Neuronal stem cell (in vitro differentiated cells): Measurements from ENCODE around the gene ZNF792.
"Not testable (repeated sequence)": the region's sequence is repeated elsewhere in the genome, so short reads cannot be mapped to it uniquely, and the experiment has no call there.

Experiments
- DNase-seq: peaks from one replicate; pipeline ENCODE4 v3.0.0-alpha.2; 2013; ENCODE audit warnings: low spot score
- H2AFZ ChIP-seq: one replicate; pipeline ENCODE4 v1.6.1; 2013; ENCODE audit warnings: mild to moderate bottlenecking, low read length, inconsistent platforms
- H2AK5ac ChIP-seq: 2 replicates; pipeline ENCODE4 v1.6.1; 2013; ENCODE audit warnings: low read depth, mild to moderate bottlenecking, inconsistent platforms, low read length, moderate library complexity, mixed read lengths
- H2BK120ac ChIP-seq: 2 replicates; pipeline ENCODE4 v1.6.1; 2013; ENCODE audit warnings: low read depth, mild to moderate bottlenecking, inconsistent platforms, low read length, moderate library complexity, mixed read lengths
- H2BK12ac ChIP-seq: one replicate; pipeline ENCODE4 v1.6.1; 2013; ENCODE audit warnings: low read length, inconsistent platforms
- H2BK15ac ChIP-seq: 2 replicates; pipeline ENCODE4 v1.6.1; 2013; ENCODE audit warnings: mild to moderate bottlenecking, low read length, inconsistent platforms, mixed read lengths
- H2BK5ac ChIP-seq: one replicate; pipeline ENCODE4 v1.6.1; 2013; ENCODE audit warnings: inconsistent platforms, mild to moderate bottlenecking, low read length, moderate library complexity
- H3K14ac ChIP-seq: one replicate; pipeline ENCODE4 v1.6.1; 2013; ENCODE audit warnings: low read length, inconsistent platforms
- H3K18ac ChIP-seq: 2 replicates; pipeline ENCODE4 v1.6.1; 2013; ENCODE audit warnings: low read length, inconsistent platforms
- H3K23ac ChIP-seq: 2 replicates; pipeline ENCODE4 v1.6.1; 2013; ENCODE audit warnings: low read depth, mild to moderate bottlenecking, mixed read lengths, low read length, inconsistent platforms; ENCODE audit not compliant: poor library complexity
- H3K27ac ChIP-seq: replicated peaks from 3 replicates; pipeline ENCODE4 v1.5.1; 2013; ENCODE audit warnings: low read length, inconsistent platforms
- H3K27me3 ChIP-seq, 3 experiments: 2 replicates each; pipeline ENCODE4 v1.6.1; 2013; ENCODE audit warnings: low read length in 3 of 3, mild to moderate bottlenecking in 2 of 3, inconsistent platforms in 1 of 3, low read depth in 1 of 3, mixed read lengths in 1 of 3, moderate library complexity in 1 of 3; ENCODE audit not compliant: control insufficient read depth in 3 of 3, insufficient read depth in 3 of 3
- H3K36me3 ChIP-seq, 2 donors: replicated peaks in 1 of 2; 2 replicates each; pipeline ENCODE4 v1.6.1; 2013; ENCODE audit warnings: low read length in 2 of 2; ENCODE audit not compliant: control insufficient read depth in 2 of 2, insufficient read depth in 2 of 2
- H3K4ac ChIP-seq: 2 replicates; pipeline ENCODE4 v1.6.1; 2013; ENCODE audit warnings: inconsistent platforms, mild to moderate bottlenecking, low read length, moderate library complexity
- H3K4me1 ChIP-seq, 2 donors: 1 replicate in 1 of 2; 2 replicates in 1 of 2; pipeline ENCODE4 v1.6.1; 2013; ENCODE audit warnings: low read length in 2 of 2, low read depth in 1 of 2; ENCODE audit not compliant: control insufficient read depth in 2 of 2, insufficient read depth in 1 of 2
- H3K4me2 ChIP-seq: one replicate; pipeline ENCODE4 v1.6.1; 2013; ENCODE audit warnings: mild to moderate bottlenecking, low read length, inconsistent platforms; ENCODE audit not compliant: insufficient read depth, poor library complexity, severe bottlenecking
- H3K4me3 ChIP-seq, 2 donors: 2 replicates each; pipeline ENCODE4 v1.5.1; 2013; ENCODE audit warnings: low read length in 2 of 2, mild to moderate bottlenecking in 2 of 2, inconsistent platforms in 1 of 2, moderate library complexity in 1 of 2
- H3K79me1 ChIP-seq: one replicate; pipeline ENCODE4 v1.6.1; 2013; ENCODE audit warnings: low read depth, mild to moderate bottlenecking, inconsistent platforms, low read length, moderate library complexity
- H3K9ac ChIP-seq: one replicate; pipeline ENCODE4 v1.6.1; 2013; ENCODE audit warnings: mild to moderate bottlenecking, low read depth, low read length, inconsistent platforms; ENCODE audit not compliant: poor library complexity
- H3K9me3 ChIP-seq, 2 donors: replicated peaks in 1 of 2; 2 replicates each; pipeline versions ENCODE3 to v1.6.1; 2013; ENCODE audit warnings: low read length in 2 of 2, mild to moderate bottlenecking in 2 of 2, inconsistent platforms in 1 of 2, low read depth in 1 of 2, mixed read lengths in 1 of 2, moderate library complexity in 1 of 2; ENCODE audit not compliant: control insufficient read depth in 2 of 2, insufficient read depth in 1 of 2
- H4K8ac ChIP-seq: one replicate; pipeline ENCODE4 v1.6.1; 2013; ENCODE audit warnings: low read depth, mild to moderate bottlenecking, inconsistent platforms, low read length, moderate library complexity
- H4K91ac ChIP-seq: one replicate; pipeline ENCODE4 v1.6.1; 2013; ENCODE audit warnings: low read length, low read depth, mild to moderate bottlenecking, inconsistent platforms; ENCODE audit not compliant: poor library complexity
- WGBS, 2 donors: extraction: QIAGEN DNeasy Blood & Tissue Kit; methylation state at CpG; one replicate each; pipeline ENCODE4 v1.1.7; 2013; ENCODE audit warnings: missing lambda C conversion rate in 2 of 2, mixed read lengths in 1 of 2; ENCODE audit not compliant: insufficient read length in 2 of 2, insufficient replicate concordance in 1 of 2; ENCODE audit errors: extremely low coverage in 2 of 2; 5-methylcytosine and 5-hydroxymethylcytosine counted together

Gene ZNF792

DNA sequence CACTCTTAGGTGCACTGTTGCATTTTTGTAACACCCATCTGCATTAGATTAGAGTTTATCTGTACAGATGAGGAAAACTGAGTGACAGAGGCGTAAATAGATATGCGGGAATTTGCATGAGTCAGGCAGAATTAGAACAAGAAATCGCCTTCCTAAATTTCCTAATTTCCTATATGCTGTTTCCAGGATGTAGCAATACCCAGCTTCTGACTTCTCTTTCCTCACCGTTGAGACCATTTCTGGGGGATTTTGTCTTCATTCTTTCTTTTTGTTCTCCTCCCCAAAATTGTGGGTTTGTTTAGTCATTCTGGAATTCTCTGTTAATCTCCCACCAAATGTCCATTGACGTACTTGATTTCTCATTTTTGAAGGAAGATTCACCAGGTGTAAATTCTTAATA, 10.6 kb upstream of the ZNF792 start:
- no peak overlapping the region for H2AK5ac ChIP-seq
- no peak overlapping the region for H2BK15ac ChIP-seq
- no peak for DNase-seq
- WGBS, 2 donors, result no CpG with 5 or more reads among the region's 5 CpGs
- H3K4me2 ChIP-seq, result no peak overlapping the region
- H3K4me1 ChIP-seq, result peaks cover 0 to 2% of the 10 kb centered on the region in 2 donors
- H4K8ac ChIP-seq, result no peak overlapping the region
- H3K27me3 ChIP-seq, result peaks cover 0 to 3% (median 0%) of the 10 kb centered on the region in 3 experiments
- no peak overlapping the region for H3K14ac ChIP-seq
- no peak overlapping the region for H3K18ac ChIP-seq
- no peak overlapping the region for H4K91ac ChIP-seq
- H3K4me3 ChIP-seq, result no peak overlapping the region
- H3K9ac ChIP-seq, result no peak overlapping the region
- peaks cover 3 to 15% of the 10 kb centered on the region in 2 donors for H3K9me3 ChIP-seq
- no peak overlapping the region for H3K27ac ChIP-seq
- no peak overlapping the region for H2AFZ ChIP-seq
- H3K23ac ChIP-seq, result no peak overlapping the region
- H3K4ac ChIP-seq, result no peak overlapping the region
- H2BK12ac ChIP-seq, result no peak overlapping the region
- H3K36me3 ChIP-seq, result no peaks in the 10 kb centered on the region
- no peak overlapping the region for H2BK5ac ChIP-seq
- H2BK120ac ChIP-seq, result no peak overlapping the region
- H3K79me1 ChIP-seq, result no peaks in the 10 kb centered on the region

DNA sequence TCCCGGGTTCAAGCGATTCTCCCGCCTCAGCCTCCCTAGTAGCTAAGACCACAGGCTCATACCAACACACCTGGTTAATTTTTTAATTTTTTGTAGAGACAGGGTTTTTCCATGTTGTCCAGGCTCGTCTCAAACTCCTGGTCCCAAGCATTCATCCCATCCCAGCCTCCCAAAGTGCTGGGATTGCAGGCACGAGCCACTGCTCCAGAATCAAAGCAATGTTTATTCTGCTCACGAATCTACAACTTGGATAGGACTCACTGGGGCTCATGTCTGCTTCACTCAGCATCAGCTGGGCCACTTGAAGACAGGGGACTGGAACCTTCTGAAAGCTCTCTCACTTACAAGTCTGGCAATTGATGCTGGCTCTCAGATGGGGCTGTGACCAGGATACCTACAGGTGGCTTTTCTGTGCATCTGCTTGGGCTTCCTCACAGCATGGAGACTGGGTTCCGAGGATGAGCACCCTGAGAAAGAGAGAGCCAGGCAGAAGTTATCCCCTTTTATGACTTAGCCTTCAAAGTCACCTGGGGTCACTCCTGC, 8.2 kb upstream of the ZNF792 start:
- no peaks in the 10 kb centered on the region for H3K36me3 ChIP-seq
- H3K4me1 ChIP-seq, result peaks cover 0 to 2% of the 10 kb centered on the region in 2 donors
- H3K14ac ChIP-seq, result no peak overlapping the region
- H3K18ac ChIP-seq, result no peak overlapping the region
- no peak overlapping the region for H3K4me2 ChIP-seq
- H2AK5ac ChIP-seq, result no peak overlapping the region
- H4K8ac ChIP-seq, result no peak overlapping the region
- H3K23ac ChIP-seq, result no peak overlapping the region
- H3K27ac ChIP-seq, result no peak overlapping the region
- DNase-seq, result no peak
- H3K79me1 ChIP-seq, result no peaks in the 10 kb centered on the region
- no peak overlapping the region for H3K4ac ChIP-seq
- no peak overlapping the region for H2BK120ac ChIP-seq
- peaks cover 3 to 26% of the 10 kb centered on the region in 2 donors for H3K9me3 ChIP-seq
- no CpG with 5 or more reads among the region's 7 CpGs for WGBS, 2 donors
- H2BK5ac ChIP-seq, result no peak overlapping the region
- H3K4me3 ChIP-seq, result no peak overlapping the region
- no peak overlapping the region for H4K91ac ChIP-seq
- no peak overlapping the region for H2AFZ ChIP-seq
- H3K9ac ChIP-seq, result no peak overlapping the region
- H2BK12ac ChIP-seq, result no peak overlapping the region
- peaks cover 0 to 3% (median 0%) of the 10 kb centered on the region in 3 experiments for H3K27me3 ChIP-seq
- H2BK15ac ChIP-seq, result no peak overlapping the region

DNA sequence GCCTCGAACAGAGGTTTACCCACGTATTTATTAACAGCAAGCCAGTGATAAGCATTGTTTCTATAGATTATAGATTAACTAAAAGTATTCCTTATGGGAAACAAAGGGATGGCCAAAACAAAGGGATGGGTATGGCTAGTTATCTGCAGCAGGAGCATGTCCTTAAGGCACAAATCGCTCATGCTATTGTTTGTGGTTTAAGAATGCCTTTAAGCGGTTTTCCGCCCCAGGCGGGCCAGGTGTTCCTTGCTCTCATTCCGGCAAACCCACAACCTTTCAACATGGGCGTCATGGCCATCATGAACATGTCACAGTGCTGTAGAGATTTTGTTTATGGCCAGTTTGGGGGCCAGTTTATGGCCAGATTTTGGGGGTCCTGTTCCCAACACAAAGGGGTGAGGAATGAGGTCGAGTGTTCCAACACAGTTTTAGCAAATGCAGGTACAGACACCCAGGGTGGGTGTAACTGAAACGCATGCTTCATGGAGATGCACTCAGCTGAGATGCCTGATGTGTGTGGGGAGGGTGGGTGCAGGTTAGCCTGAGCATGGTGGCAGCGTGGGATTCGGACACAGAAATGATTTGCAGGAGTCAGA, 6.3 kb upstream of the ZNF792 start:
- not testable (repeated sequence) for H3K27me3 ChIP-seq, H3K4ac ChIP-seq, H3K27ac ChIP-seq, H3K36me3 ChIP-seq, H3K4me1 ChIP-seq, H3K9ac ChIP-seq, H2AFZ ChIP-seq, H2AK5ac ChIP-seq, H4K8ac ChIP-seq, H3K4me3 ChIP-seq, H2BK12ac ChIP-seq, H2BK15ac ChIP-seq, H3K4me2 ChIP-seq, H3K79me1 ChIP-seq, H3K18ac ChIP-seq, DNase-seq, H3K14ac ChIP-seq, H3K23ac ChIP-seq, H2BK5ac ChIP-seq, H2BK120ac ChIP-seq, H4K91ac ChIP-seq
- WGBS, 2 donors, result no CpG with 5 or more reads among the region's 12 CpGs
- H3K9me3 ChIP-seq, result peaks cover 0 to 23% of the 10 kb centered on the region in 2 donors

DNA sequence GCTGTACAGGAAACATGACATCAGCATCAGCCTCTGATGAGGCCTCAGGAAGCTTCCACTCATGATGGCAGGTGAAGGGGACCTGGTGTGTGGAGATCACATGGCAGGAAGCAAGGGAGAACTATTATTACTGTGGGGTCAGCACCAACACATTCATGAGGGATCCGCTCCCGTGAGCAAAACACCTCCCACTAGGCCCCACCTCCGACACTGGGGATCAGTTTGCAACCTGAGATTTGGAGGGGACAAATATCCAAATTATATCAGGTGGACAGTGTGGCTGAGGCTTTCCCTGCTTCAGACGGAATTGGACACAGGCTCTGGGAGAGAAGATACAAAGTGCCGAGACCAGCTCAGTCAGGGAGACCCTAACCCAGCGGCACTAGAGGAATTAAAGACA, 5.7 kb upstream of the ZNF792 start:
- no peak overlapping the region for H3K14ac ChIP-seq
- H4K8ac ChIP-seq, result no peak overlapping the region
- WGBS, 2 donors, result no CpG with 5 or more reads among the region's 6 CpGs
- no peak overlapping the region for H3K4ac ChIP-seq
- no peaks in the 10 kb centered on the region for H3K36me3 ChIP-seq
- H2BK12ac ChIP-seq, result no peak overlapping the region
- no peak overlapping the region for H3K27ac ChIP-seq
- no peak overlapping the region for H2AFZ ChIP-seq
- H3K18ac ChIP-seq, result no peak overlapping the region
- H3K4me3 ChIP-seq, result no peak overlapping the region
- H3K9ac ChIP-seq, result no peak overlapping the region
- peaks cover 0 to 24% of the 10 kb centered on the region in 2 donors for H3K9me3 ChIP-seq
- no peak overlapping the region for H2BK15ac ChIP-seq
- no peak overlapping the region for H2AK5ac ChIP-seq
- no peak overlapping the region for H3K23ac ChIP-seq
- peaks cover 0 to 2% of the 10 kb centered on the region in 2 donors for H3K4me1 ChIP-seq
- no peak overlapping the region for H2BK5ac ChIP-seq
- H3K4me2 ChIP-seq, result no peak overlapping the region
- H3K79me1 ChIP-seq, result no peaks in the 10 kb centered on the region
- H2BK120ac ChIP-seq, result no peak overlapping the region
- peaks cover 0 to 3% (median 0%) of the 10 kb centered on the region in 3 experiments for H3K27me3 ChIP-seq
- DNase-seq, result no peak
- H4K91ac ChIP-seq, result no peak overlapping the region
